ENCODE results near the gene RNASE4.
"Not testable (repeated sequence)": the region's sequence is repeated elsewhere in the genome, so short reads cannot be mapped to it uniquely, and the experiment has no call there.

RNASE4 gene

GRCh38 chr14:20699931-20700330 is 15.6 kb downstream of the RNASE4 start:
- DNase-seq = no peak

GRCh38 chr14:20700965-20701364 is 16.6 kb downstream of the RNASE4 start:
- not testable (repeated sequence) for DNase-seq

- DNase-seq = no peak
Observed at GRCh38 chr14:20706657-20707355, 22.4 kb downstream of the RNASE4 start.

- no peak for DNase-seq
Observed at GRCh38 chr14:20707622-20708021, 23.3 kb downstream of the RNASE4 start.

- no peak for DNase-seq
Observed at GRCh38 chr14:20711261-20711660, 26.9 kb downstream of the RNASE4 start.

GRCh38 chr14:20711685-20712084 is 27.3 kb downstream of the RNASE4 start:
- no peak for DNase-seq

GRCh38 chr14:20712904-20713303 is 28.5 kb downstream of the RNASE4 start:
- DNase-seq = no peak

- DNase-seq = no peak
Observed at GRCh38 chr14:20714593-20715250, 30.4 kb downstream of the RNASE4 start.

GRCh38 chr14:20719777-20720176 is 35.4 kb downstream of the RNASE4 start:
- DNase-seq = no peak

- no peak for DNase-seq
Observed at GRCh38 chr14:20720741-20721140, 36.4 kb downstream of the RNASE4 start.

GRCh38 chr14:20722016-20722415 is 37.7 kb downstream of the RNASE4 start:
- DNase-seq = no peak

- DNase-seq = no peak
Observed at GRCh38 chr14:20723488-20723887, 39.1 kb downstream of the RNASE4 start.

GRCh38 chr14:20726121-20726520 is 41.8 kb downstream of the RNASE4 start:
- not testable (repeated sequence) for DNase-seq

- no peak for DNase-seq
Observed at GRCh38 chr14:20726531-20726930, 42.2 kb downstream of the RNASE4 start.

- no peak for DNase-seq
Observed at GRCh38 chr14:20730891-20731290, 46.5 kb downstream of the RNASE4 start.

- no peak for DNase-seq
Observed at GRCh38 chr14:20732477-20732876, 48.1 kb downstream of the RNASE4 start.

GRCh38 chr14:20732979-20733635 is 48.7 kb downstream of the RNASE4 start:
- no peak for DNase-seq

- no peak for DNase-seq
Observed at GRCh38 chr14:20733684-20734429, 49.5 kb downstream of the RNASE4 start.

GRCh38 chr14:20734430-20734806 is 50.1 kb downstream of the RNASE4 start:
- no peak for DNase-seq

- not testable (repeated sequence) for DNase-seq
Observed at GRCh38 chr14:20738292-20738691, 53.9 kb downstream of the RNASE4 start.

GRCh38 chr14:20742132-20742531 is 57.8 kb downstream of the RNASE4 start:
- DNase-seq = no peak

- no peak for DNase-seq
Observed at GRCh38 chr14:20743556-20743955, 59.2 kb downstream of the RNASE4 start.

GRCh38 chr14:20745571-20746358 is 61.4 kb downstream of the RNASE4 start, which contains the start of gene EDDM3A:
Gene EDDM3A, plus strand, starts transcription at chr14:20745887. Its CDS starts 1,694 bp downstream, at chr14:20747581.
- DNase-seq = no peak
